NCI-H460 (cell line): ENCODE results near the gene ZFP92. TPM values are rescaled to one million over a fixed set of nuclear protein-coding genes. Genes with fewer than 3 reads are reported as not detected.

Experiments
- DNase-seq: peaks from one replicate; pipeline ENCODE4 v3.0.0-alpha.2; 2016; ENCODE audit warnings: low read depth; ENCODE audit errors: extremely low read depth
- total RNA-seq: library from RNA; depleted of rRNA; stranded (reverse); fragments of >200 nt; shearing (Covaris generic); gene quantifications from 2 replicates; pipeline ENCODE4 v1.2.3, GENCODE V29; 2014

ZFP92 gene
- total RNA-seq, 1 experiment from 2014 or later, result 0.67 TPM

DNA sequence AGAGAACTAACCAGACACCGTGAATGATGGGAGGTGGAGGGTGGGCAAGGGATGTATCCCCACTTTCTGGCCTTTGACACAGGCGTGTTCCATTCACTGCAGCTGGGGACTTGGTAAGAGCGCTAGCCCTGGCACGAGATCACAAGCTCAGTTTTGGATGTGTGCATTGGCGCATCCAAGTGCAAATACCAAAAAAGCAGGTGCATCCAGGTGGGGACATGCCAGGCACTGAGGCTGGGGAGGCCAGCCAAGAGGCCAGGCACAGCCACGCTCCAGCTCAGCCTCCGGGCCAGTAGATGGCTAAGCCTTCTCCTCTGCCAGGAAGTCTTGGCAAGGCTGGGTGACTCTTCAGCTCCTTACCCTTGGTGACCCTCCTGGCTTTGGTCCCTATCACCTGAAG lies 4.4 kb upstream of the ZFP92 start:
- no peak for DNase-seq

DNA sequence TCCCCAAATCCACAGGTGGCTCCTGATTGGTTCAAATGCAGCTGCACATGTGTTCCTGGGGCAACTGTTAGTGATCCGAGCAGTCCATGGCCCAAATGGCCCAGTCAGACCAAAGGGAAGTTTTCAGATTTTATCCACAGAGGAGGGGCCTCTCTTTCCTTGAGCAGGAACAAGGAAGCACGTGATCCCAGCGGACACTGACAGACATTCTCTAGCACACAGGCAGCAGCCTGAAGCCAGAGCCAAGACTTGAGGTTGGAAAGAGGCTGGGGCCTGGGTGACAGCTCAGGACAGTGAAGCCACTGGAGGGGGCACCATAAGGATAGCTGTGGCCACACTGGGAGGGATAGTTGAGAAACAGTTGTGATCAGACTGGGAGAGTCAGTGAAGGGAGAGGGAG lies 3.5 kb upstream of the ZFP92 start:
- no peak for DNase-seq

DNA sequence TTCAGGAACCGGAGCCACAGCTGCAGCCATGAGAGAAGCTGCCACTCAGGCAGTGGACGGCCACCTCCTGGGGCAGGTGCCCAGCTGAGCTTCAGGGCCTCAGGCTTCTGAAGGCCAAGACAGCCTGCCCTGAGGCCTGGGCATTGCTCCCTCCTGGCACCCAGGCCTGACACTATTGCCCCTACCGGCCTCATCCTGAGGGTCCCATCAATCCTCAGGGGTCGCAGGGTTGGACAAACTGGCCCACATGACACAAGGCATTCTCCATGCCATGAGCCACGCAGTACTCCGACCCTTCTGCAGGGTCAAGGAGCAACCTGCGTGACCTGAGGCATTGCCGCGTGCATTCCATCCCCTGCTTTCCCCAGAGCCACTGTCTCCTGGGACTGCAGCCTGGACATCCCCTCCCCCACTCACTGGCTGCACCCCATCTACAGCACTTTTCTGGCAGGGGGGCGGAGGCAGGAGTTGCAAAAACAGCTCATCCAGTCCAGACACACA lies 3.0 kb upstream of the ZFP92 start:
- DNase-seq, result no peak

DNA sequence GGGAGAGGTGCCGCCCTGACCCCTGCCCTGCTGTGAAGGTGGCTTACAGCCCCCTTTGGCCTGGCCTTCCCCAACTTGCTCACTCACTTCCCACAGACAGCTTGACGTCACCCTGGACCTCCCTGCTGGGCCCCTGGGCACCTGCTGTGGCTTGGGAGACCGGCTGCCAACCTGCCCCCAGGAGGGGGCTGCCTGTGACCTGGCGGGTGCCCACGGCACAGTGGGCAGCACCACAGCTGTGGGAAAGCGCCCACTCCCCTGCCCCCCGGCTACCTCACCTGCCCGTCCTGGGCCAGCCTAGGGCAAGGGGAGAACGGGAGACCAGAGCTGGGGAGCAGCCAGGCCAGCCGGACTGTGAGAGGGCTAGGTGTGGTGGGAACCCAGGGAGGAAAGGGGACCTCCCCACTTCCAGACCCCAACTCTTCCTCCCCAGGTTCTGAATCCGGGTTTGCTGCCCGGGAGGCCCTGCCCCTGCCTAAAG lies 2.4 kb upstream of the ZFP92 start:
- DNase-seq, result no peak

DNA sequence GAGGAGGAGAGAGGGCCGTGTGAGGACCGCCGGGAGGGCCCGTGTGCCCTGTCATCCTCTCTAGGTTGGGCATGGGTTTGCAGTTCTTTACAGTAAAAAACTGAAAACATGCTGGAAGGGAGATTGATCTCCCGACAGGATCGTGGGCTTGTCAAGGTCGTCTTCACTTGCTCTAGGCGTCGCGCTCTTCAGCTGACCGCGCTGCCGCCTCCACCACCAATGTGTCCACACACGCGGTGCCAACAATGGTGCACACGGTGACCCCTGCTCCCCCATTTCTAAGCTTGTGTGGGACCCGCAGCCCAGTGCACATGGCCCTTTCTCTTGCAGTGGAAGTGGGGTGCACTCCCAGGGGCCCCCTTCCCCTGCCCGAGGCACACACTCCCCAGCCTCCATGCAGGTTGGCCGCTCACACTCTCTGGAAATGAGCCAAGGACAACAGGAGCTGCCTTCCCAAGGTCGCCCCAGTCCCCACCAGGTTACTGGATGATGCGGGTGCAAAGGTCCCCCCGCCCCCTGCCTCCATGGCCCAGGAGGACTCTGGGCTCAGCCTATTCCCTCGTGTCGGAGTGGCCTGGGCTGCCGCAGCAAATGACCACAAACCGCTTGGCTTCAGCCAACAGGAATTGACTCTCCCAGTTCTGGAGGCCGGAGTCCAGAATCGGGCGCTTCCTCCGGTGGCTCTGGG lies 1.7 kb upstream of the ZFP92 start:
- DNase-seq, result no peak

DNA sequence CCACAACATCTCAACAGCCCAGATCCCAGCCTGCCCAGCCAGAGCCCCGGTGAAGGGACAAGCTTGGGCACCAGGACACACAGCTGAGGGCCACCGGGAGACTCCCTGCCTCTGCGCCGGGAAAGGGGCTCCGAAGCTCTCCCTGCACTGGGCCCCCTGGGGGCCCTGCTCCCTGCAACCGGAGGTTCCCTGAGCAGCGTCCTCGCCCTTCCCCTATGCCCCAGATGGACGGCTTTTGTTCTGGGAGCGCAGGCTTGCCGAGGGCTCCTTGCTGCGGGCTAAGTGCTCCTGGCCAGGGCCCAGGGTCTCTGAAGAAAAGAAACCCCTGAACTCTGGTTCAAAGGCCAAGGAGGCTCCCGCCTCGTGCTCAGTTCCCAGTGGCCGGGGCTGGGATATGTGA lies 899 bp upstream of the ZFP92 start:
- DNase-seq, result no peak

DNA sequence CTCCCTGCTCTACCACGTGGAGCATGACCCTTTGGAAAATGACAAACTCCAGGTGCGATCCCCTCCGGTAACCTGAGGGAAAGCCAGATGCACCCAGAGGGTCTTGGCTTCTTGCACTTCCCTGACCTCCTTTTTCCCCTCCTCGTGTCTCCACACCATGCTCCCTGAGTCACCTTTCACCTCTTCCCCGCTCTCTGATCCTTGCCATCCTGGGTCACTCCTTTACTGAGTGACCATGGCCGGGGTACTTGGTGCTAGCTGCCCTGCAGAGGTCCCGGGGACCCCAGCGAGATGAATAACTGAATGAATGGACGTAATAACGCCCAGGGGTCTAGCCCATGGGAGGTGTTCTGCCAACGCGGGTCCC lies 401 bp upstream of the ZFP92 start:
- no peak for DNase-seq

DNA sequence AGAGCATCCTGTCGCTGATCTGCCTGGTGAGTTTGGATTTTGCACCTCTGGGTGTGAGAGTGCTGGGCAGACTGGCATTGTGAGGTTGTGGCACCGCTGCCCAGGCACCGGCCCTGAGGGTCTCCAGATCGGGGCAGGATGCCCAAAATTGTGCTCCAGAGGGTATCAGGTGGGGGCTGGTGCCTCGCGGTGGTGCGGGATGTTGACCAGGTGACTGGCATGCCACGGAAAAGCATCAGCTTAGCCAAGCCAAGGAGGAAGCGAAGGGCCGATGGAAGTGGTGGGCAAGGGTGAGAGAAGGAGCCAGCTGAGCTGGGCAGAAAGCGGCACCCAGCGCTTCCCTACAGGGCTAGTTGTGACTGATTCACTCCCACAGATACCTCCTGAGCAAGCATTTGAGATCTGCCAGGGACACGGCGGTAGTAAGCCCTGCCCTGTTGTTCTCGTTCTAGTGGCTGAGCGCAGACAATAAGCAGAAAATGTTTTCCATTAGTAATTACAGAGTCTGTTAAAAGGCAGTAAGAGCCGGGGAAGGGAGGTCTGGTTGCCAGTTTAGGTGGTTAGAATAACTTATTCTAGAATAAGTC lies 809 bp downstream of the ZFP92 start:
- no peak for DNase-seq

DNA sequence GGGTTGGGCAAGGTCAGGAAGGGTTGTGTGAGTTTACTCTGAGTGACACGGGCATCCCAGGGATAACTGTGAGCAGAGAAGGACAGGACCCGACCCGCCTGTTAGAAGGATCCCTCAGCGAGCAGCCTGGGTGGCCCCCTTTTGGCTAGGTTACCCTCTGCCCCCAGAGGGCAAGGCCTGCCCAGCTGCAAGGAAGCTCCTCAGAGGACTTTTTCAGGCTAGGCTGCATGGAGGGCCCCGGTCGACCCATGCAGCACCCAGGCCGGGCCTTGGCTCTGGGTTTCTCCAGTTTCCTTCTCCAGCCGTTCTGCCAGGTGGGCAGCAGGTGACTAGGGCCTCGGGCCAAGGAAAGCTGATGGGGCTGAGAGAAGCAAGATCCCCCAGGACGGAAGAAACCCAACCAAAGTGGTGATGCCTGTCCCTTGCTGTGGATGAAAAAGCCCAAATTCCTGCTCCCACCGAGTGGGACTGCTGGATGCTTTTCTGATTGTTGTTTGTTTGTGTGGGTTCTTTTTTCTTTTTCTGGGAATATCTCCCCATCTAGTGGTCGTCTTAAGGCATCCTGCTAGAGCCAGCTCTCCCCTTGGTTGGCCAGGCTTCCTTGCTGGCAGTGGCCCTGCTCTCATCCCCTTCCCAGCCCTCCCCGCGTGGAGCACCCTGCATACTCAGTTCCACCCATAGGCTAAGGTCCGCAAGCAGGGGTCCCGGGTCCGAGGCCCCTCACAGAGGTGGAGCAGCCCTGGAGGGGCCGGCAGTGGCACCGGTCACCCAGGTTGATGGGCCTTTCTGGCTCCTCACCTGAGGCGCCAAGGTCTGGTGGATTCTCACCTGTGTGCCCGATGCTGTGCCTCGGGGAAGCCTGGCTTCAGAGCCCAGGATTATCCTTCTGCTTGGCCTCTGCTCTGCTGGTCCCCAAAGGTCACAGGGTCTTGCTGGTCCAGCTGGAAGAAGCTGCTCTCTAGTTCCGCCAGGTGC lies 1.8 kb downstream of the ZFP92 start:
- no peak for DNase-seq

DNA sequence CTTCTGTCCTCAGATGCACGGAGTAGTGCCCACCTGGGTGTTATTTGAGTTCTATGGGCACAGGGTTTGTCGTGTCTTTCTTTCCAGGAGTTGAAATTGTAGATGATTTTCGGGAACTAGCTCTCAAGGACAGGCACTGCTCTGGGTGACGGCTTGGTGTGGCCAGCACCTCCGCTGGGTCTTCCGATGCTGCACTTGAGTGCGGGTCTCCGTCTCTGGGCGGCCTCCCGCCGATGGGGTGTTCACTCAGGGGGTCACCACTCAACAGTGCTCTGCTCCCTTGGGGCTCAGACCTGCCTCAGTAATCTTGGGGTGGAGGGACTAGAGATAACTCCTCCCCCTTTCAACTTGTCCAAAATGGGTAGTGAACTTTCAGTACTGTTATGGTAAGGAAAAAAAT lies 2.5 kb downstream of the ZFP92 start:
- DNase-seq, result no peak

DNA sequence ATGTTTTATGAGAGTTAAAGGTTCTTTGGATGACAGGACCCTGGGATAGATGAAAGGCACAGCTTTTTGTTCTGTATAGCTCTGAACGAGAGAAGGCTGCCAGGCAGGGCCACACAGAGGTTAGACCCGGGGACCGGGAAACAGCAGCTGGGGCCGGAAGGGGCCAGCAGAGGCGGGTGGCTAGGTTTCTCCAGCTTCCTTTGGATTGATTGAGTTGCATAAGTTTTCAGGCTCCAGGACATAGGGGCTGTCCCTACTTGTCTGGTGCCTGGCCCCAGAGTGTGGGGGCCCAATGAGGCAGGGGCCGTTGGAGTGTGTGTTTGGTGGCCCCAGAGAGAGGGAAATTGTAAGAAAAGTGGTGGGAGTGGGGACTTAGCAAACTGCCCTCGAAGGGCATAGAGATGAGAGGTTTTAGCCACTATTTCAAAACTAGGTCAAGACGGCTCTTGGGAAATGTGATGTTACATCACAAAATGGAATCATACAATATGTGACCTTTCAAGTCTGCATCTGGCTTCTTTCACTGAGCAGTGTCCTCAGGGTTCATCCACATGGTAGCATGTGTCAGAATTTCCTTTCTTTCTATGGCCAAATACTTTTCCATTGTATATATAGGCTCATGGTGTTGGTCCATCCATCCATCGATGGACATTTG lies 3.7 kb downstream of the ZFP92 start:
- no peak for DNase-seq

DNA sequence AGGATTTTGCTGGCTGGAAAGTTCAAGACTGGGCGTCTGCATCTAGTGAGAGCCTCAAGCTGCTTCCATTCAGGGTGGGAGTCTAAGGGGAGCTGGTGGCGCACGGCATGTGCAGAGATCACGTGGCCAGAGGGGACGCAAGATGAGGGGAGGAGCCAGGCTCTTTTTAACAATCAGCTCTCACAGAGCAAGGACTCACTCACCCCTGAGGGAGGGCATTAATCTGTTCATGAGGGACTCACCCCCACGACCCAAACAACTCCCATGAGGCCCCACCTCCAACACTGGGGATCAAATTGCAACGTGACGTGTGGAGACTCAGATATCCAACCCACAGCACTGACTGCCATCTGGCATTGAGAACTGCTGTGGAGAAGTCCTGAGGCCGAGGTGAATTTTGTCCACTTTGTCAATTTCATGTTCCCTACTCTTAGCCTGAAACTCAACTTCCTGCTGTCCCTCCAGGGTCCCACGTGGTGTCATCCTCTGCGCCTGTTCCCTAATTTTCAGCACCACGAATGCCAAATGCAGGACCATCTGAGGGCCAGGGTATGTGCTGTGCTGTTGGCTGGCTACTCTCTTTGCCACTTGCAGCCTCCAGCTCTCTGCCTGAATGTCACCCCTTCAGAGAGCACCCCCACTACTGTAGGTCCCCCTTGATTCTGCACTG lies 5.6 kb downstream of the ZFP92 start:
- DNase-seq, result no peak

DNA sequence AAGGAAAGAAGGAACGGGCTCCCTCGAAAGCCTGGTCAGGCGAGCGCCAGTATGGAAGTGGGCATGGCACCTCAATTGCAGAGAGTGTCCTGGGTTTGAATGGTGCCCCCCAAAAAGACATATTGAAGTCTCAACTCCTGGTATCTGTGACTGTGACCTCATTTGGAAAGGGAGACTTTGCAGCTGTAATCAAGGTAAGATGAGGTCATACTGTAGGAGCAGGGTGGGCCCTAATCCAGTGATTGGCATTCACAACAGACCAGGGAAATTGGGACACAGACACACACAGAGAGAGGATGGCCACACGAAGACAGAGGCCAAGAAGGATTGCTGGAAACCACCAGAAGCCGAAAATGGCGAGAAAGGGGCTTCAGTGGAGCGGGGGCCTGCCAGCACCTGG lies 6.4 kb downstream of the ZFP92 start:
- DNase-seq, result no peak

DNA sequence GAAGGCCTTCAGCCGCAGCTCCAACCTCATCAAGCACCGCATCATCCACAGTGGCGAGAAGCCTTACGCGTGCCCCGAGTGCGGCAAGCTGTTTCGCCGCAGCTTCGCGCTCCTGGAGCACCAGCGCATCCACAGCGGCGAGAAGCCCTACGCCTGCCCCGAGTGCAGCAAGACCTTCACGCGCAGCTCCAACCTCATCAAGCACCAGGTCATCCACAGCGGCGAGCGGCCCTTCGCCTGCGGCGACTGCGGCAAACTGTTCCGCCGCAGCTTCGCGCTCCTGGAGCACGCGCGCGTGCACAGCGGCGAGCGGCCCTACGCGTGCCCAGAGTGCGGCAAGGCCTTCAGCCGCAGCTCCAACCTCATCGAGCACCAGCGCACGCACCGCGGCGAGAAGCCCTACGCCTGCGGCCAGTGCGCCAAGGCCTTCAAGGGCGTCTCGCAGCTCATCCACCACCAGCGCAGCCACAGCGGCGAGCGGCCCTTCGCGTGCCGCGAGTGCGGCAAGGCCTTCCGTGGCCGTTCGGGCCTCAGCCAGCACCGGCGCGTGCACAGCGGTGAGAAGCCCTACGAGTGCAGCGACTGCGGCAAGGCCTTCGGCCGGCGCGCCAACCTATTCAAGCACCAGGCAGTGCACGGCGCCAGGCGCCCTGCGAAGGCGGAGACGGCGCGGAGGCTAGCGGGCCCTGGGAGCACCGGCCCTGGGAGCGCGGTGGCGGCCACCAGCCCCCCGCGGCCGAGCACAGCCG lies 9.8 kb downstream of the ZFP92 start:
- no peak for DNase-seq

DNA sequence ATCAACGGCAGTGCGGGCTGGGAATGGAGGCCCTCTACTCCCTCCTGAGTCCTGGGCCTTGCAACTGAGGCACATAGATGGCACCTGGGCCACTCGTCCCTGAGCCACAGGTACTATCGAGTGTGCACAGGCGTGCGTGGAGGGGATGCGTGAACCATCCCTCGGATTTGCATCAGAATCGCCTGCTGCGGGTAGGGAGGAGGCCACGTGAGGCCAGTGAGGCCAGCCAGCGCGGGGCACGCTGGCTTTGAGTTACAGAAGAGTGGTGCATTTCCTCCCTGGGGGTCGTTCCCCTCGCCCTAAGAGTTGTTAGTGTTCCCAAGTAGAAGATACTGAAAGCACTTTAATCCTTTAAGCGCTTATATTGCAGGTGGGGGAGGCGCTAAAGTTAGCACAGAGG lies 10.6 kb downstream of the ZFP92 start:
- DNase-seq, result no peak

DNA sequence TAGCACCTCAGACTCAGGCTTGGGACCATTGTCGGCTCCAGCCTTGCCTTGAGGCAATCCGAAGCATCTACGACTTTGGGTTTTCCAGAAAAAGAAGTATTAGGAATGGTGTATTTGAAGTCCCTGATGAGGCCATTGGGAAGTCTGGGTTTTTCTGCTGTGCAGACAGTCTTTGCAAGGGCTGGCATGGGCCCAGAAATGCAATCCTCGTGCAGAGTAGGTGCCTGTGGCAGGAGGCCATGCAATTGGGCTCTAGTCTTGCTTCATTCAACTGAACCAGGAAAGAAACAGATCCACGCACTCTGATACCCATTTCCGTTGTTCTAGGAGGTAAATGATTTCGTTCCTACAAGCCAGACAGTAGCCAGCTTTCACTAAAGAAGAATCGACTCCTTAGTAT lies 12.4 kb downstream of the ZFP92 start:
- no peak for DNase-seq

DNA sequence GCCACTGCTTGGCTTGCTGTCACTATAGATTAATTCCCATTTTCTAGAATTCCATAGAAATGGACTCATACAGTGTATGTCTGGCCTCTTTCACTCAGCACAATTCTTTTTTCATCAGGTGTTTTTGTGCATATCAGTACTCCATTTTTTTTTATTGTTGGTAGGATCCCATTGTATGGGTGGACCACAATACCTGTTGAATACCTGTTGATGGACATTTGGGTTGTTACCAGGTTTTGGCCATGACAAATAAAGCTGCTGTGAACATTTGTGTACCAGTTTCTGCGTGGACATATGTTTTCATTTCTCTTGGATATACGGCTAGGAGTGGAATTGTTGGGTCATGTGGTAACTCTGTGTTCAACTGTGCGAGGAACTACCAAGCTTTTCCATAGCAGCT lies 14.9 kb downstream of the ZFP92 start:
- DNase-seq, result no peak

DNA sequence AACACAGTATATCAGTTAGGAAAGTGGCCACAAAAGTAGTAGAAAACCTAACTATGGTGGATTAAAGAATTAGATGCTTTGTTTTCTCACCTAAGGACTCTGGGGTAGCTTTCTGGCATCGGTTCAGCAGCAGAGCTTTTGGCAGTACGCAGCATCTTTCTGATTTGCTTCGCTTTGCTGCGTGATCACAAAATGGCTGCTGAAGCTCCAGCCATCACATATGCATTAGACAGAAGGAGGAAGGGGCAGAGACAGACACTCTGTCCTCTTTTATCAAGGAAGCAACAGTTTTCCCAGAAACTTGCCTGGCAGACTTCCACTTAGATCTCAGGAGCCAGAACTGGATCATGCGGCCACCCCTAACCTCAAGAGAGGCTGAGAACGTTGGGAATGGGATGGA lies 19.5 kb downstream of the ZFP92 start:
- DNase-seq, result no peak

DNA sequence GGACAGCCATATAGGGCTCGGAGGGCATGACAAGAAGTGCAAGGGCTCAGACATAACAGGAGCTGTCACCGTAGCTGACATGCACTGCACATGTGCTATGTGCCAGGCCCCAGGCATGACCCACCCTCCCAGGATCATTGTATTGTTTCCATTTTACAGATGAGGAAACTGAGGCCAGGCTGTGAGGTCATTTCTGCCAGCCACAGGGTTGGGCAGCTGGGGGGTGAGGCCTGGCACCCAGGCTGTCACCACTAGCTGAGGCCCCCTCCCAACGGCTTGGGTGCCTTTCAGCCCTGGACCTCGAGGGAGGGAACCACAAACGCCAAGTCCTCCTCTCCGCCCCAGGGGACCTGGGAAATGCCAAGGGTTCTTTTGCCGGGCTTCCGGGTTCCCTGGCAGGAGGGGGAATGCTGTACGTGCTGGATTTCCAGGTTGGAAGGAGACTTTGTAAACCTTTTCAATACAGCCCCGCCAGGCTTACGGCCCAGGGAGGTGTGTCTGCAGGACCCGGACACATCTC lies 21.9 kb downstream of the ZFP92 start:
- DNase-seq, result no peak
